Spleen (tissue), 11 donors: ENCODE results near the gene NHLH2. TPM values are rescaled to one million over a fixed set of nuclear protein-coding genes. Genes with fewer than 3 reads are reported as not detected.

Source experiments
- DNase-seq: peaks from one replicate; pipeline ENCODE4 v3.0.0-alpha.2; 2020
- H3K27ac ChIP-seq, 8 donors: fragments of 200-600 bp; sonication (generic) in 7 of 8; 1 replicate in 4 of 8; 2 replicates in 4 of 8; pipeline versions ENCODE4 v1.5.0 to v1.8.0; 2016 to 2021; ENCODE audit warnings: inconsistent platforms in 4 of 8, mild to moderate bottlenecking in 4 of 8, moderate library complexity in 1 of 8
- H3K27me3 ChIP-seq, 7 donors: fragments of 200-600 bp; sonication (generic) in 6 of 7; replicated peaks in 1 of 7; 1 replicate in 4 of 7; 2 replicates in 3 of 7; pipeline versions ENCODE4 v1.5.0 to v1.8.0; 2016 to 2021; ENCODE audit warnings: inconsistent platforms in 3 of 7, mild to moderate bottlenecking in 1 of 7
- H3K36me3 ChIP-seq, 6 donors: fragments of 200-600 bp; sonication (generic) in 5 of 6; 1 replicate in 4 of 6; 2 replicates in 2 of 6; pipeline versions ENCODE4 v1.5.0 to v1.8.0; 2016 to 2021; ENCODE audit warnings: inconsistent platforms in 2 of 6
- H3K4me1 ChIP-seq, 6 donors: fragments of 200-600 bp; sonication (generic) in 5 of 6; 1 replicate in 3 of 6; 2 replicates in 3 of 6; pipeline versions ENCODE4 v1.5.0 to v1.8.0; 2016 to 2021; ENCODE audit warnings: inconsistent platforms in 3 of 6
- H3K4me3 ChIP-seq, 8 donors: fragments of 200-600 bp; sonication (generic) in 7 of 8; 1 replicate in 4 of 8; 2 replicates in 4 of 8; pipeline versions ENCODE4 v1.5.0 to v1.8.0; 2016 to 2021; ENCODE audit warnings: inconsistent platforms in 4 of 8, mild to moderate bottlenecking in 4 of 8, moderate library complexity in 2 of 8
- H3K9me3 ChIP-seq, 8 donors: fragments of 200-600 bp; sonication (generic) in 7 of 8; 1 replicate in 4 of 8; 2 replicates in 4 of 8; pipeline versions ENCODE4 v1.5.0 to v1.8.0; 2016 to 2021; ENCODE audit warnings: inconsistent platforms in 4 of 8
- CTCF ChIP-seq, 11 experiments: fragments of 200-600 bp in 7 of 11; fragments of 450-650 bp in 4 of 11; sonication (generic) in 4 of 11; IDR thresholded peaks in 8 of 11; conservative IDR thresholded peaks in 3 of 11; 1 replicate in 7 of 11; 2 replicates in 4 of 11; pipeline versions ENCODE4 v1.4.0 to v1.8.0; 2016 to 2021; ENCODE audit warnings: antibody characterized with exemption in 11 of 11, inconsistent platforms in 4 of 11, mild to moderate bottlenecking in 1 of 11
- POLR2A ChIP-seq, 3 donors: fragments of 450-650 bp; IDR thresholded peaks; one replicate each; pipeline ENCODE4 v1.5.1; 2017; ENCODE audit warnings: antibody characterized with exemption in 3 of 3, mild to moderate bottlenecking in 1 of 3
- POLR2AphosphoS5 ChIP-seq, 3 donors: sonication (generic); formaldehyde crosslinking; IDR thresholded peaks; one replicate each; pipeline ENCODE4 v1.5.1; 2017; ENCODE audit warnings: antibody characterized with exemption in 3 of 3
- WGBS, 5 donors: extraction: QIAGEN DNeasy Blood & Tissue Kit in 3 of 5; methylation state at CpG; one replicate each; pipeline versions ENCODE4 v1.1.5 to v1.1.7; 2013 to 2018; 5-methylcytosine and 5-hydroxymethylcytosine counted together
- intact Hi-C: fragments of 100-400 bp; cut with DNase I; formaldehyde crosslinking; loops from one replicate; pipeline ENCODE4 v1.15.0; 2023; ENCODE audit warnings: low total_unique reads
- polyA plus RNA-seq, 3 donors: library from polyadenylated mRNA; stranded (reverse); fragments of 200-250 nt; gene quantifications; one replicate each; pipeline ENCODE4 v1.2.1, GENCODE V29; 2013
- total RNA-seq, 7 donors: library from RNA; depleted of rRNA in 3 of 7; stranded (reverse); fragments of >200 nt in 3 of 7; fragmentation: NEBNext Ultra II Directional in 4 of 7; extraction: Animal tissue kit (Norgen Biotek cat#: 25700) in 4 of 7; gene quantifications; one replicate each; pipeline versions ENCODE4 v1.1.0 to v1.2.1, GENCODE V29; 2016 to 2021
- donor health status: healthy with polysubstance abuse.
- donor health status: DM: no; HTN: no; CAD: no; lungs with moderate emphysema.
- donor health status: DM: no; HTN: no; CAD: no.
- donor health status: Bipolar disorder and iron deficiency.
- donor health status: healthy.
- donor health status: DM: no; HTN: no; CAD: no.
- donor health status: DM: yes; HTN: yes; CAD: no.

NHLH2 gene
- total and polyA plus RNA-seq, 10 donors = not detected

- intact Hi-C loops = no loop called here
- TF ChIP-seq POLR2A (IDR thresholded peaks at IDR 0.05) = no peak
- no peak for TF ChIP-seq CTCF (IDR thresholded peaks at IDR 0.05 in 8 of 11, conservative IDR thresholded peaks at IDR 0.05 in 3 of 11)
- TF ChIP-seq POLR2AphosphoS5 (IDR thresholded peaks at IDR 0.05) = no peak
- H3K36me3 ChIP-seq = no peaks in the 10 kb centered on the region
- DNase-seq = no peak
- peaks cover 0 to 40% (median 2%) of the 10 kb centered on the region in 7 donors for H3K27me3 ChIP-seq
- WGBS, 5 donors = 87 to 97% (median 90%) methylated on average over 4 of the region's 4 CpGs
- no peak overlapping the region for H3K27ac ChIP-seq
- no peaks in the 10 kb centered on the region for H3K9me3 ChIP-seq
- H3K4me1 ChIP-seq = no peaks in the 10 kb centered on the region
- H3K4me3 ChIP-seq = no peak overlapping the region
Observed at GRCh38 chr1:115797486-115797885, 43.4 kb downstream of the NHLH2 start.

GRCh38 chr1:115796897-115797296 lies 44.0 kb downstream of the NHLH2 start:
- 69 to 72% (median 71%) methylated on average over 5 of the region's 5 CpGs for WGBS, 5 donors

GRCh38 chr1:115796036-115796435 lies 44.9 kb downstream of the NHLH2 start:
- Histone ChIP-seq H3K9me3 (no peaks in the 10 kb centered on the region), H3K36me3 (no peaks in the 10 kb centered on the region), H3K4me1 (no peaks in the 10 kb centered on the region), H3K4me3 (no peak overlapping the region), H3K27me3 (peaks cover 0 to 40% (median 2%) of the 10 kb centered on the region in 7 donors), H3K27ac (no peak overlapping the region)
- WGBS, 5 donors = 77 to 90% (median 86%) methylated on average over 6 of the region's 6 CpGs
- DNase-seq = no peak
- intact Hi-C loops = no loop called here
- TF ChIP-seq POLR2A (IDR thresholded peaks at IDR 0.05) (no peak), CTCF (IDR thresholded peaks at IDR 0.05 in 8 of 11, conservative IDR thresholded peaks at IDR 0.05 in 3 of 11) (no peak), POLR2AphosphoS5 (IDR thresholded peaks at IDR 0.05) (no peak)

More at GRCh38 chr1:115796897-115797296, 44.0 kb downstream of the NHLH2 start:
- no peaks in the 10 kb centered on the region for H3K4me1 ChIP-seq
- H3K36me3 ChIP-seq = no peaks in the 10 kb centered on the region
- no peaks in the 10 kb centered on the region for H3K9me3 ChIP-seq
- intact Hi-C loops = no loop called here
- no peak for DNase-seq
- no peak overlapping the region for H3K27ac ChIP-seq
- peaks cover 0 to 40% (median 2%) of the 10 kb centered on the region in 7 donors for H3K27me3 ChIP-seq
- no peak overlapping the region for H3K4me3 ChIP-seq
- TF ChIP-seq POLR2AphosphoS5 (IDR thresholded peaks at IDR 0.05) (no peak), CTCF (IDR thresholded peaks at IDR 0.05 in 8 of 11, conservative IDR thresholded peaks at IDR 0.05 in 3 of 11) (no peak), POLR2A (IDR thresholded peaks at IDR 0.05) (no peak)

- intact Hi-C loops = no loop called here
- WGBS, 5 donors = 68 to 77% (median 72%) methylated on average over 4 of the region's 4 CpGs
- H3K9me3 ChIP-seq = no peaks in the 10 kb centered on the region
Observed at GRCh38 chr1:115794976-115795639, 45.8 kb downstream of the NHLH2 start.

More at GRCh38 chr1:115794976-115795639, 45.8 kb downstream of the NHLH2 start:
- Histone ChIP-seq H3K27ac (no peak overlapping the region), H3K36me3 (no peaks in the 10 kb centered on the region), H3K4me3 (no peak overlapping the region), H3K27me3 (peaks cover 0 to 40% (median 2%) of the 10 kb centered on the region in 7 donors), H3K4me1 (no peaks in the 10 kb centered on the region)
- no peak for DNase-seq
- no peak for TF ChIP-seq POLR2AphosphoS5 (IDR thresholded peaks at IDR 0.05)
- no peak for TF ChIP-seq CTCF (IDR thresholded peaks at IDR 0.05 in 8 of 11, conservative IDR thresholded peaks at IDR 0.05 in 3 of 11)
- TF ChIP-seq POLR2A (IDR thresholded peaks at IDR 0.05) = no peak
